ENCODE measurements around the gene OR51A2. TPM values are rescaled to one million over a fixed set of nuclear protein-coding genes. Genes with fewer than 3 reads are reported as not detected.

OR51A2 gene
- total RNA-seq, 1 donor from 2014 or later: not detected

DNA sequence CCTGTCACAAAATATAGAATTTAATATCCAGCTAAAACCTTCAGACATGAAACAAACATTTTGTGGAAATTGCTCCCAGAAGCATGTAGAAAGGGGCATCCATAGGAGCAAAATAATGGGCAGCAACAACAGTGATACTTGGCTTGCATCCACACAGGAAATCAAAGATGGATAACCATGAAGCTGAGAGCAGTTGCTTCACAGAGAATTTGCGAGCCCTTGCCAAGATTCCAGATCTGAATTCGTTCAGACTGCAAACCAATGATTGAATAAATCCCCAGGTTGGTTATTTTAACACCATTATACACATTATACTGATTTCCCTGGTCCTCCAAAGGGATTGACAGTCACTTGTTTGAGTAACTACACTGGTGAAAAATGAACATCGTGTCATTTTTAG, 23.5 kb upstream of the OR51A2 start:
- TF ChIP-seq, protein P1, sequence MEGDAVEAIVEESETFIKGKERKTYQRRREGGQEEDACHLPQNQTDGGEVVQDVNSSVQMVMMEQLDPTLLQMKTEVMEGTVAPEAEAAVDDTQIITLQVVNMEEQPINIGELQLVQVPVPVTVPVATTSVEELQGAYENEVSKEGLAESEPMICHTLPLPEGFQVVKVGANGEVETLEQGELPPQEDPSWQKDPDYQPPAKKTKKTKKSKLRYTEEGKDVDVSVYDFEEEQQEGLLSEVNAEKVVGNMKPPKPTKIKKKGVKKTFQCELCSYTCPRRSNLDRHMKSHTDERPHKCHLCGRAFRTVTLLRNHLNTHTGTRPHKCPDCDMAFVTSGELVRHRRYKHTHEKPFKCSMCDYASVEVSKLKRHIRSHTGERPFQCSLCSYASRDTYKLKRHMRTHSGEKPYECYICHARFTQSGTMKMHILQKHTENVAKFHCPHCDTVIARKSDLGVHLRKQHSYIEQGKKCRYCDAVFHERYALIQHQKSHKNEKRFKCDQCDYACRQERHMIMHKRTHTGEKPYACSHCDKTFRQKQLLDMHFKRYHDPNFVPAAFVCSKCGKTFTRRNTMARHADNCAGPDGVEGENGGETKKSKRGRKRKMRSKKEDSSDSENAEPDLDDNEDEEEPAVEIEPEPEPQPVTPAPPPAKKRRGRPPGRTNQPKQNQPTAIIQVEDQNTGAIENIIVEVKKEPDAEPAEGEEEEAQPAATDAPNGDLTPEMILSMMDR (IDR thresholded peaks at IDR 0.05): no peak
- Histone ChIP-seq H3K27ac (no peak overlapping the region), H3K27me3 (no peaks in the 10 kb centered on the region), H3K4me3 (no peak overlapping the region), H3K9me3 (no peaks in the 10 kb centered on the region), H3K36me3 (no peaks in the 10 kb centered on the region), H3K4me1 (no peaks in the 10 kb centered on the region)
- no peak for DNase-seq (ENCODE audit: low spot score in 2 of 2)
- intact Hi-C loops (cut with DNase I): no loop called here

DNA sequence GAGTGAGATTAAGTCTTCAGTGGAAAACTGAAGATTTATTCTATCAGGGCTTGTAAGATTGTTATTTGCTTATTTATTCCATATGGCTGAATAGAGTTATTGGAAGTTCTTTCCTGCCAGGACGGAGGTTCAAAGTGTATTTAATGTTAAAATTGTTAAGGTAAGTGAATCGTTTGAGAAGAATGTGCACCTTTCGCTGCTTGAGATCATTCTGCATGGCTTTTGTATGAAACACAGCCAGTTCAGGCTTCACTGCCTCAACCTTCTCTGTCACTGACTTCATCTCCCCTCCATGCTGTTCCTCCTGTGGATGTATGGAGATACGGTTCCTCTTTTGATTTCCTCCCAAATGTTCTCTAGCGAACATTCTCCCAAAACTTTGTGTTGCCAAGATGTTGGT, 19.9 kb upstream of the OR51A2 start:
- H3K36me3 ChIP-seq: no peaks in the 10 kb centered on the region
- intact Hi-C loops (cut with DNase I): no loop called here
- no peak for DNase-seq (ENCODE audit: low spot score in 2 of 2)

GRCh38 chr11:4962816-4963215, 7.3 kb upstream of the OR51A2 start:
- H3K4me3 ChIP-seq: no peak overlapping the region
- H3K36me3 ChIP-seq: no peaks in the 10 kb centered on the region
- no peak overlapping the region for H3K27ac ChIP-seq
- H3K9me3 ChIP-seq: no peaks in the 10 kb centered on the region
- H3K27me3 ChIP-seq: no peaks in the 10 kb centered on the region
- H3K4me1 ChIP-seq: no peaks in the 10 kb centered on the region
- DNase-seq (ENCODE audit: low spot score in 2 of 2): no peak
- intact Hi-C loops (cut with DNase I): no loop called here
- TF ChIP-seq, protein P1 (IDR thresholded peaks at IDR 0.05): no peak

More for the DNA sequence above, 19.9 kb upstream of the OR51A2 start:
- Histone ChIP-seq H3K9me3 (no peaks in the 10 kb centered on the region), H3K27me3 (no peaks in the 10 kb centered on the region), H3K27ac (no peak overlapping the region), H3K4me1 (no peaks in the 10 kb centered on the region), H3K4me3 (no peak overlapping the region)
- TF ChIP-seq, protein P1 (IDR thresholded peaks at IDR 0.05): no peak

DNA sequence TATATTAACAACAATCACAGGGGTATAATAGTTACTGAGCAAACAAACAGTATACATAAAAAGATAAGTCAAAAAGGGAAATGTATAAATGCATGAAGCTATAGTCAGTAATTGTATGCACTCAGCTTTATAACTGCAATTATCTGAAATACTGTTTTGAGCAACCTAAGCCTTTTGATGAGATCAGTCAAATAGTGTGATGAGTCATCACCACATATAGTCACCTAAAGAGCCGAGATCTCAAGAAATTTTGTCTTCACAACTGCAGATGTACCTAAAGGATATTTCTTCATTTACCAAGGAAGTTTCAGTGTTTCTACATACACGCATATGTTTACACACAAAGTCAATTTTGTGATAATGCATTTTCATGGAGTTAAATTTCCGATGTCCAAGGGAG, 5.4 kb upstream of the OR51A2 start:
- intact Hi-C loops (cut with DNase I): no loop called here
- Histone ChIP-seq H3K36me3 (no peaks in the 10 kb centered on the region), H3K4me3 (no peak overlapping the region), H3K4me1 (no peaks in the 10 kb centered on the region), H3K27me3 (no peaks in the 10 kb centered on the region), H3K27ac (no peak overlapping the region), H3K9me3 (no peaks in the 10 kb centered on the region)
- TF ChIP-seq, protein P1 (IDR thresholded peaks at IDR 0.05): no peak
- no peak for DNase-seq (ENCODE audit: low spot score in 2 of 2)

DNA sequence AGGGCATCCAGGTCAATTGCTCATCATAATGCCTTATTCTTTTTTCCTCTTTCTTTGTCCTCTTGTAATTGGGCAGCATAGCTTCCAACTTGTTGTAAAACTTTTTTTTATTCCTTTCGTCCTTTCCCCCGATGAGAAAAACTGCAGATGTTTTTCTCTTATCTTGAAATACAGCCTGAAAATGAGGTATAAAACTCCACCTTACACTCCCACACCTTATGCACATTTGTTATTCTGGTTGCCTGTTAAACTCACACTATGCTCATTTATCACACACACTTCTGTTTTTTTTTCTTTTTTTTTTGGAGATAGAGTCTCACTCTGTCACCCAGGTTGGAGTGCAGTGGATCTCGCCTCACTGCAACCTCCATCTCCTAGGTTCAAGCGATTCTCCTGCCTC, 1.9 kb upstream of the OR51A2 start:
- no peak for DNase-seq (ENCODE audit: low spot score in 2 of 2)
- H3K9me3 ChIP-seq: no peaks in the 10 kb centered on the region
- no peaks in the 10 kb centered on the region for H3K36me3 ChIP-seq
- H3K4me3 ChIP-seq: no peak overlapping the region
- TF ChIP-seq, protein P1 (IDR thresholded peaks at IDR 0.05): no peak
- no peaks in the 10 kb centered on the region for H3K4me1 ChIP-seq
- intact Hi-C loops (cut with DNase I): no loop called here
- no peak overlapping the region for H3K27ac ChIP-seq
- H3K27me3 ChIP-seq: no peaks in the 10 kb centered on the region

- Histone ChIP-seq H3K36me3 (no peaks in the 10 kb centered on the region), H3K27me3 (no peaks in the 10 kb centered on the region), H3K4me1 (no peaks in the 10 kb centered on the region), H3K27ac (no peak within 1 kb of the TSS), H3K4me3 (no peak within 1 kb of the TSS), H3K9me3 (no peaks in the 10 kb centered on the region)
- intact Hi-C loops (cut with DNase I): no loop called here
- no peak for DNase-seq (ENCODE audit: low spot score in 2 of 2)
- TF ChIP-seq, protein P1 (IDR thresholded peaks at IDR 0.05): no peak
These were observed 8.0 kb downstream of the OR51A2 start, which contains the start of gene OR51A4 for GRCh38 chr11:4947505-4947904. TSS of gene OR51A4 (minus strand) at chr11:4947605. CDS start at chr11:4947100, 505 bp downstream.

Measured in ascending aorta (tissue), 2 donors.